ENCODE results near the gene MSRB3. TPM values are rescaled to one million over a fixed set of nuclear protein-coding genes. Genes with fewer than 3 reads are reported as not detected.
"Not testable (repeated sequence)": the region's sequence is repeated elsewhere in the genome, so short reads cannot be mapped to it uniquely, and the experiment has no call there.

MSRB3 gene
- total RNA-seq, 1 donor from 2014 or later: 130 TPM

- no peak for DNase-seq
- intact Hi-C loops (cut with DNase I): no loop called here
- no peak for ATAC-seq (ENCODE audit: poor library complexity)
Observed at GRCh38 chr12:65465766-65466547, 187.5 kb downstream of the MSRB3 start.

GRCh38 chr12:65466911-65467310, 188.4 kb downstream of the MSRB3 start:
- intact Hi-C loops (cut with DNase I): no loop called here
- DNase-seq: no peak
- no peak for ATAC-seq (ENCODE audit: poor library complexity)

- ATAC-seq (ENCODE audit: poor library complexity) (no peak), DNase-seq (no peak)
- intact Hi-C loops (cut with DNase I): no loop called here
Observed at GRCh38 chr12:65470256-65470655, 191.8 kb downstream of the MSRB3 start.

GRCh38 chr12:65472079-65472478, 193.6 kb downstream of the MSRB3 start:
- ATAC-seq (ENCODE audit: poor library complexity): no peak
- no peak for DNase-seq
- intact Hi-C loops (cut with DNase I): no loop called here

GRCh38 chr12:65474831-65475230, 196.3 kb downstream of the MSRB3 start:
- no peak for ATAC-seq (ENCODE audit: poor library complexity)
- intact Hi-C loops (cut with DNase I): no loop called here

GRCh38 chr12:65477721-65478120, 199.2 kb downstream of the MSRB3 start:
- intact Hi-C loops (cut with DNase I): no loop called here
- DNase-seq (no peak), ATAC-seq (ENCODE audit: poor library complexity) (no peak)

More at GRCh38 chr12:65474831-65475230, 196.3 kb downstream of the MSRB3 start:
- no peak for DNase-seq

- DNase-seq; intact Hi-C loops (cut with DNase I); ATAC-seq (ENCODE audit: poor library complexity): not testable (repeated sequence)
Observed at GRCh38 chr12:65483891-65484516, 205.5 kb downstream of the MSRB3 start.

- intact Hi-C loops (cut with DNase I): no loop called here
- no peak for DNase-seq
- no peak for ATAC-seq (ENCODE audit: poor library complexity)
Observed at GRCh38 chr12:65488197-65488596, 209.7 kb downstream of the MSRB3 start.

GRCh38 chr12:65490250-65490649, 211.8 kb downstream of the MSRB3 start:
- no peak for ATAC-seq (ENCODE audit: poor library complexity)
- DNase-seq: no peak
- intact Hi-C loops (cut with DNase I): no loop called here

- DNase-seq: no peak
- ATAC-seq (ENCODE audit: poor library complexity): no peak
- intact Hi-C loops (cut with DNase I): no loop called here
Observed at GRCh38 chr12:65492998-65493912, 214.8 kb downstream of the MSRB3 start.

GRCh38 chr12:65493913-65494245, 215.4 kb downstream of the MSRB3 start:
- DNase-seq: no peak
- intact Hi-C loops (cut with DNase I): no loop called here
- no peak for ATAC-seq (ENCODE audit: poor library complexity)

GRCh38 chr12:65494537-65494936, 216.1 kb downstream of the MSRB3 start:
- no peak for ATAC-seq (ENCODE audit: poor library complexity)
- DNase-seq: no peak
- intact Hi-C loops (cut with DNase I): no loop called here

GRCh38 chr12:65495233-65495632, 216.8 kb downstream of the MSRB3 start:
- DNase-seq: no peak
- intact Hi-C loops (cut with DNase I): no loop called here
- ATAC-seq (ENCODE audit: poor library complexity): no peak

GRCh38 chr12:65496617-65497016, 218.1 kb downstream of the MSRB3 start:
- peak; percentile 55 for DNase-seq
- ATAC-seq (ENCODE audit: poor library complexity): peak; percentile 76
- intact Hi-C loops (cut with DNase I): no loop called here

- DNase-seq (no peak), ATAC-seq (ENCODE audit: poor library complexity) (peak; percentile 38)
- intact Hi-C loops (cut with DNase I): no loop called here
Observed at GRCh38 chr12:65497660-65498059, 219.2 kb downstream of the MSRB3 start.

- no peak for ATAC-seq (ENCODE audit: poor library complexity)
- intact Hi-C loops (cut with DNase I): no loop called here
Observed at GRCh38 chr12:65499167-65499566, 220.7 kb downstream of the MSRB3 start.

GRCh38 chr12:65500091-65500900, 221.8 kb downstream of the MSRB3 start:
- DNase-seq (no peak), ATAC-seq (ENCODE audit: poor library complexity) (no peak)
- intact Hi-C loops (cut with DNase I): no loop called here

More at GRCh38 chr12:65499167-65499566, 220.7 kb downstream of the MSRB3 start:
- DNase-seq: no peak

- intact Hi-C loops (cut with DNase I): no loop called here
- peak; percentile 80 for DNase-seq
- ATAC-seq (ENCODE audit: poor library complexity): peak; percentile 85
Observed at GRCh38 chr12:65501093-65501621, 222.7 kb downstream of the MSRB3 start.
